HepG2 (cell line): ENCODE results near the gene TK1. TPM values are rescaled to one million over a fixed set of nuclear protein-coding genes. Genes with fewer than 3 reads are reported as not detected.

ENCODE experiments used
- CBX5 ChIP-seq: sonication (generic); formaldehyde crosslinking; IDR thresholded peaks from 2 replicates; pipeline ENCODE4 v1.4.0; 2020; ENCODE audit warnings: missing genetic modification reagents, borderline replicate concordance
- DPF2 ChIP-seq: sonication (generic); formaldehyde crosslinking; IDR thresholded peaks from 2 replicates; pipeline ENCODE4 v1.4.0; 2020; ENCODE audit warnings: mild to moderate bottlenecking, low read depth, missing genetic modification reagents, borderline replicate concordance
- EP300 ChIP-seq, 3 experiments: sonication (generic) in 1 of 3; formaldehyde crosslinking in 1 of 3; IDR thresholded peaks; 2 replicates each; pipeline versions ENCODE4 v1.5.1 to v1.6.1; 2011 to 2020; ENCODE audit warnings: low read depth in 2 of 3, low read length in 2 of 3, borderline replicate concordance in 1 of 3, improper control_type of control experiment in 1 of 3, mild to moderate bottlenecking in 1 of 3, missing genetic modification reagents in 1 of 3, moderate library complexity in 1 of 3
- ERF ChIP-seq: IDR thresholded peaks from 2 replicates; pipeline ENCODE4 v1.6.1; 2018; ENCODE audit warnings: missing biosample characterization, missing genetic modification reagents
- NR2F2 ChIP-seq: IDR thresholded peaks from 2 replicates; pipeline ENCODE4 v1.6.1; 2012; ENCODE audit warnings: low read depth, inconsistent platforms, borderline replicate concordance
- SOX6 ChIP-seq, 2 experiments: fragments of 450-650 bp in 1 of 2; sonication (generic) in 1 of 2; formaldehyde crosslinking in 1 of 2; IDR thresholded peaks; 2 replicates each; pipeline versions ENCODE4 v1.4.0 to v1.6.1; 2017 to 2020; ENCODE audit warnings: antibody characterized with exemption in 1 of 2, mild to moderate bottlenecking in 1 of 2, missing genetic modification reagents in 1 of 2
- TBL1XR1 ChIP-seq: fragments of 150-350 bp; IDR thresholded peaks from 2 replicates; pipeline ENCODE4 v1.6.1; 2014; ENCODE audit warnings: borderline replicate concordance, low read length; ENCODE audit not compliant: partially characterized antibody
- THRA ChIP-seq: sonication (generic); formaldehyde crosslinking; IDR thresholded peaks from 2 replicates; pipeline ENCODE4 v1.4.0; 2020; ENCODE audit warnings: missing genetic modification reagents, borderline replicate concordance
- ZBTB8A ChIP-seq: sonication (generic); formaldehyde crosslinking; IDR thresholded peaks from 2 replicates; pipeline ENCODE4 v1.4.0; 2020; ENCODE audit warnings: mild to moderate bottlenecking, low read depth, missing genetic modification reagents, borderline replicate concordance
- ZNF224 ChIP-seq: sonication (generic); formaldehyde crosslinking; IDR thresholded peaks from 2 replicates; pipeline ENCODE4 v1.5.0; 2020; ENCODE audit warnings: mild to moderate bottlenecking, missing genetic modification reagents
- ZNF276 ChIP-seq: sonication (generic); formaldehyde crosslinking; IDR thresholded peaks from 2 replicates; pipeline ENCODE4 v1.4.0; 2020; ENCODE audit warnings: mild to moderate bottlenecking, low read depth, missing genetic modification reagents
- ZNF3 ChIP-seq: IDR thresholded peaks from 2 replicates; pipeline ENCODE4 v1.7.0; 2017; ENCODE audit warnings: inconsistent platforms
- ZNF598 ChIP-seq: sonication (generic); formaldehyde crosslinking; IDR thresholded peaks from 2 replicates; pipeline ENCODE4 v1.5.1; 2020; ENCODE audit warnings: mild to moderate bottlenecking, missing genetic modification reagents, borderline replicate concordance
- ZNF772 ChIP-seq: sonication (generic); formaldehyde crosslinking; IDR thresholded peaks from 2 replicates; pipeline ENCODE4 v1.5.0; 2020; ENCODE audit warnings: mild to moderate bottlenecking, missing genetic modification reagents
- ZNF781 ChIP-seq: sonication (generic); formaldehyde crosslinking; IDR thresholded peaks from 2 replicates; pipeline ENCODE4 v1.5.1; 2020; ENCODE audit warnings: borderline replicate concordance, mild to moderate bottlenecking, missing genetic modification reagents; ENCODE audit errors: not compliant biosample characterization
- polyA plus RNA-seq, 8 experiments: library from polyadenylated mRNA; depleted of rRNA in 3 of 8; stranded (reverse) in 7 of 8; unstranded in 1 of 8; fragments of >200 nt; fragmentation: Illumina TruSeq in 4 of 8; extraction: Trizol in 4 of 8; gene quantifications; 2 replicates each; pipeline versions ENCODE4 v1.2.1 to v1.2.3, GENCODE V29; 2011 to 2016; ENCODE audit warnings: low read depth in 4 of 8, missing spikeins in 1 of 8, mixed read lengths in 1 of 8; ENCODE audit not compliant: insufficient read depth in 1 of 8
- total RNA-seq, 5 experiments: library from RNA; depleted of rRNA; stranded (reverse); fragments of >200 nt; fragmentation: Illumina TruSeq; extraction: Trizol; gene quantifications; 2 replicates each; pipeline ENCODE4 v1.2.3, GENCODE V29; 2016; ENCODE audit warnings: low read depth in 1 of 5
- TF ChIP-seq, protein P1 (sequence below): sonication (generic); formaldehyde crosslinking; conservative IDR thresholded peaks from 2 replicates; pipeline ENCODE4 v1.4.0; 2020; ENCODE audit warnings: missing genetic modification reagents
- TF ChIP-seq, protein P2 (sequence below): sonication (generic); formaldehyde crosslinking; IDR thresholded peaks from 2 replicates; pipeline ENCODE4 v1.4.0; 2020; ENCODE audit warnings: missing genetic modification reagents
- TF ChIP-seq, protein P3 (sequence below): sonication (generic); formaldehyde crosslinking; IDR thresholded peaks from 2 replicates; pipeline ENCODE4 v1.4.0; 2020; ENCODE audit warnings: missing genetic modification reagents, borderline replicate concordance
- TF ChIP-seq, protein P4 (sequence below): sonication (generic); formaldehyde crosslinking; IDR thresholded peaks from 2 replicates; pipeline ENCODE4 v1.5.0; 2020; ENCODE audit warnings: missing genetic modification reagents

TK1 gene
- total and polyA plus RNA-seq, 2 of the 13 experiments (the other 11 are each of a cell fraction or from before 2014, with no cell fraction given), result 45.0 to 96.0 TPM

DNA sequence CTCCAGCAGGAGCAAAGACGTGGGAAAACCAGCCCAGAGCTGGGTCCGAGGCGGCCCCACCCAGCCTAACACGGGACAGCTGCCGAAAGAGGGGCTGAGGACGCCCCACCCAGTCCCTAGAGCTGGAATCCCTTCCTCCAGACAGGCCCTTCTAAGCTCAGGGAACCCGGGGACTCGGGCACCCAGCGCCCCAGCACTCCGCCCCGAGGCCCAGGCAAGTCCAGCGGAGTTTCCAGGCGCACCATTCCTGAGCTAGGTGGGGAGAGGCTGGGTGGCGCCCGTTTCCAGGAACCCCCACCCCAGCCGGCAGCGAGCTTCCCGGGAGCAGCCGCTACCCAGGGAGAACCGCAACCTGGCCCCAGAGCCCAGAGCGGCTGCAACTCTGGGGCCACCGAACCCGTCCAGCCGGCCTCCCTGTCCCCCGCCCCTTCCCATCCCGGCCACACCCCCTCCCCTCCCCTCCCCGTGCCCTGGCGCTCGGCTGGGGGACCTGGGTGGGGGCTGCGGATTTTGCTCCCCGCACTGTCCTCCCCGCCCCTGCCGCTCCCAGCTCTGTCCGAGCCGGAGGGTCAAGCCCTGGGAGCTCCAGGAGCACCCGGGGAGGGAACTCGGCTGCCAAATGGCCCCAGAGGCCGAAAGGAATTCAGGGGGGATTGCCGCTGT is 58.8 kb downstream of the TK1 start (continued):
- TF ChIP-seq THRA (CRISPR knock-in tag) (no peak), ZBTB8A (CRISPR knock-in tag) (no peak), ZNF781 (CRISPR knock-in tag) (no peak), ZNF772 (CRISPR knock-in tag) (no peak), ERF (CRISPR knock-in tag) (no peak), DPF2 (no peak), ZNF276 (no peak), SOX6 (IDR thresholded peaks at IDR 0.05) (no peak), SOX6 (CRISPR knock-in tag; IDR thresholded peaks at IDR 0.05) (no peak), EP300 (IDR thresholded peaks at IDR 0.05; ENCODE audit: low read depth in 2 of 2, low read length in 2 of 2) (no peak), EP300 (CRISPR knock-in tag; IDR thresholded peaks at IDR 0.05; ENCODE audit: borderline replicate concordance) (no peak), TBL1XR1 (no peak), CBX5 (no peak), NR2F2 (no peak), ZNF224 (no peak; the same call in 1 of the 2 replicates), ZNF3 (no peak), ZNF598 (CRISPR knock-in tag) (no peak)
- TF ChIP-seq, protein P1, sequence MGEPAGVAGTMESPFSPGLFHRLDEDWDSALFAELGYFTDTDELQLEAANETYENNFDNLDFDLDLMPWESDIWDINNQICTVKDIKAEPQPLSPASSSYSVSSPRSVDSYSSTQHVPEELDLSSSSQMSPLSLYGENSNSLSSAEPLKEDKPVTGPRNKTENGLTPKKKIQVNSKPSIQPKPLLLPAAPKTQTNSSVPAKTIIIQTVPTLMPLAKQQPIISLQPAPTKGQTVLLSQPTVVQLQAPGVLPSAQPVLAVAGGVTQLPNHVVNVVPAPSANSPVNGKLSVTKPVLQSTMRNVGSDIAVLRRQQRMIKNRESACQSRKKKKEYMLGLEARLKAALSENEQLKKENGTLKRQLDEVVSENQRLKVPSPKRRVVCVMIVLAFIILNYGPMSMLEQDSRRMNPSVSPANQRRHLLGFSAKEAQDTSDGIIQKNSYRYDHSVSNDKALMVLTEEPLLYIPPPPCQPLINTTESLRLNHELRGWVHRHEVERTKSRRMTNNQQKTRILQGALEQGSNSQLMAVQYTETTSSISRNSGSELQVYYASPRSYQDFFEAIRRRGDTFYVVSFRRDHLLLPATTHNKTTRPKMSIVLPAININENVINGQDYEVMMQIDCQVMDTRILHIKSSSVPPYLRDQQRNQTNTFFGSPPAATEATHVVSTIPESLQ (CRISPR knock-in tag), result no peak
- TF ChIP-seq, protein P2, sequence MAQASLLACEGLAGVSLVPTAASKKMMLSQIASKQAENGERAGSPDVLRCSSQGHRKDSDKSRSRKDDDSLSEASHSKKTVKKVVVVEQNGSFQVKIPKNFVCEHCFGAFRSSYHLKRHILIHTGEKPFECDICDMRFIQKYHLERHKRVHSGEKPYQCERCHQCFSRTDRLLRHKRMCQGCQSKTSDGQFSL, result no peak; the same call in 1 of the 2 replicates
- TF ChIP-seq, protein P3, sequence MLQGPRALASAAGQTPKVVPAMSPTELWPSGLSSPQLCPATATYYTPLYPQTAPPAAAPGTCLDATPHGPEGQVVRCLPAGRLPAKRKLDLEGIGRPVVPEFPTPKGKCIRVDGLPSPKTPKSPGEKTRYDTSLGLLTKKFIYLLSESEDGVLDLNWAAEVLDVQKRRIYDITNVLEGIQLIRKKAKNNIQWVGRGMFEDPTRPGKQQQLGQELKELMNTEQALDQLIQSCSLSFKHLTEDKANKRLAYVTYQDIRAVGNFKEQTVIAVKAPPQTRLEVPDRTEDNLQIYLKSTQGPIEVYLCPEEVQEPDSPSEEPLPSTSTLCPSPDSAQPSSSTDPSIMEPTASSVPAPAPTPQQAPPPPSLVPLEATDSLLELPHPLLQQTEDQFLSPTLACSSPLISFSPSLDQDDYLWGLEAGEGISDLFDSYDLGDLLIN (CRISPR knock-in tag), result no peak
- TF ChIP-seq, protein P4, sequence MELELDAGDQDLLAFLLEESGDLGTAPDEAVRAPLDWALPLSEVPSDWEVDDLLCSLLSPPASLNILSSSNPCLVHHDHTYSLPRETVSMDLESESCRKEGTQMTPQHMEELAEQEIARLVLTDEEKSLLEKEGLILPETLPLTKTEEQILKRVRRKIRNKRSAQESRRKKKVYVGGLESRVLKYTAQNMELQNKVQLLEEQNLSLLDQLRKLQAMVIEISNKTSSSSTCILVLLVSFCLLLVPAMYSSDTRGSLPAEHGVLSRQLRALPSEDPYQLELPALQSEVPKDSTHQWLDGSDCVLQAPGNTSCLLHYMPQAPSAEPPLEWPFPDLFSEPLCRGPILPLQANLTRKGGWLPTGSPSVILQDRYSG (CRISPR knock-in tag), result peak; percentile 50; the same call in 1 of the 2 replicates
